ENCODE results near the gene UBN1. TPM values are rescaled to one million over a fixed set of nuclear protein-coding genes. Genes with fewer than 3 reads are reported as not detected.

UBN1 gene
- total RNA-seq, 4 donors from 2014 or later: 22.8 to 46.2 (median 28.0) TPM

- WGBS, 2 donors (ENCODE audit: low coverage in 1 of 2): 71 to 89% methylated on average over 3 to 13 of the region's 13 CpGs
- no peak overlapping the region for H3K27ac ChIP-seq
- H3K36me3 ChIP-seq: peaks cover 3 to 100% of the 10 kb centered on the region in 2 donors
- H3K9me3 ChIP-seq: no peaks in the 10 kb centered on the region
- TF ChIP-seq POLR2A (IDR thresholded peaks at IDR 0.05) (no peak), POLR2AphosphoS5 (IDR thresholded peaks at IDR 0.05) (no peak), CTCF (IDR thresholded peaks at IDR 0.05) (no peak), EP300 (IDR thresholded peaks at IDR 0.05) (no peak)
- ATAC-seq: no peak
- no peaks in the 10 kb centered on the region for H3K27me3 ChIP-seq
- H3K4me3 ChIP-seq: no peak overlapping the region
- peaks cover 0 to 9% (median 0%) of the 10 kb centered on the region in 3 donors for H3K4me1 ChIP-seq
Measured at GRCh38 chr16:4837733-4838501, 9.4 kb upstream of the UBN1 start.

GRCh38 chr16:4839942-4840341 lies 7.3 kb upstream of the UBN1 start:
- TF ChIP-seq CTCF (IDR thresholded peaks at IDR 0.05) (no peak), EP300 (IDR thresholded peaks at IDR 0.05) (no peak), POLR2A (IDR thresholded peaks at IDR 0.05) (no peak), POLR2AphosphoS5 (IDR thresholded peaks at IDR 0.05) (no peak)
- no peaks in the 10 kb centered on the region for H3K9me3 ChIP-seq
- no peak for ATAC-seq
- WGBS, 2 donors (ENCODE audit: low coverage in 1 of 2): 86 to 88% methylated on average over 5 of the region's 5 CpGs
- peaks cover 3 to 100% of the 10 kb centered on the region in 2 donors for H3K36me3 ChIP-seq
- H3K4me3 ChIP-seq: no peak overlapping the region
- H3K27ac ChIP-seq: no peak overlapping the region
- no peaks in the 10 kb centered on the region for H3K27me3 ChIP-seq
- peaks cover 0 to 13% (median 0%) of the 10 kb centered on the region in 3 donors for H3K4me1 ChIP-seq

DNA sequence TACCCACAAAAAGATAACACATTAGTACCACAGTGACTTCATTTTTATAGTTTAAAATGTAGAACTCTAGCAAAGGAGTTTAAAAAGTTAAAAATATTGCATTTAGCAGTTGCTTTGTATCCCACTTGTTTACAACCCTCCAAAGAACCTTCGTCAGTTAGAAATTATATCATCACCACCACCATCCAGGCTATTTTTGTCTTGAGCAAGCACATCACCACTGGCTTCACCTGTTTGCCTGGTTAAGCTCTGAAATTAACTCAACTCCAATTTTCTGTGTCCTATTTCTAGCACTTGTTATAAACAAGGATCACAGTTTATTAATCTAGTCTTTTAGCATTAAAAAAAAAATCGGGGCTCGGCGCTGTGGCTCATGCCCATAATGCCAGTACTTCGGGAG lies 6.3 kb upstream of the UBN1 start:
- TF ChIP-seq CTCF (IDR thresholded peaks at IDR 0.05): no peak
- no peak for TF ChIP-seq EP300 (IDR thresholded peaks at IDR 0.05)
- TF ChIP-seq POLR2A (IDR thresholded peaks at IDR 0.05): no peak
- no peak for TF ChIP-seq POLR2AphosphoS5 (IDR thresholded peaks at IDR 0.05)
- peaks cover 3 to 23% (median 8%) of the 10 kb centered on the region in 3 donors for H3K4me1 ChIP-seq
- 36% methylated on average over 2 of the region's 5 CpGs; no CpG with 5 or more reads in 1 of the 2 donors for WGBS, 2 donors (ENCODE audit: low coverage in 1 of 2)
- no peak for ATAC-seq
- no peaks in the 10 kb centered on the region for H3K27me3 ChIP-seq
- no peak overlapping the region for H3K4me3 ChIP-seq
- H3K36me3 ChIP-seq: peaks cover 3 to 97% of the 10 kb centered on the region in 2 donors
- H3K27ac ChIP-seq: no peak overlapping the region
- H3K9me3 ChIP-seq: no peaks in the 10 kb centered on the region

- no peaks in the 10 kb centered on the region for H3K27me3 ChIP-seq
- peak overlapping the region; percentile 90 to 99 (median 98) for H3K27ac ChIP-seq
- H3K4me1 ChIP-seq: peaks cover 5 to 58% (median 30%) of the 10 kb centered on the region in 3 donors
- peak in 1 of 2 donors; percentile 12 for TF ChIP-seq POLR2A (IDR thresholded peaks at IDR 0.05)
- no peak for TF ChIP-seq CTCF (IDR thresholded peaks at IDR 0.05)
- TF ChIP-seq POLR2AphosphoS5 (IDR thresholded peaks at IDR 0.05): peak; percentile 25
- no peak for TF ChIP-seq EP300 (IDR thresholded peaks at IDR 0.05)
- H3K36me3 ChIP-seq: peaks cover 0 to 42% of the 10 kb centered on the region in 2 donors
- no peaks in the 10 kb centered on the region for H3K9me3 ChIP-seq
- H3K4me3 ChIP-seq: peak overlapping the region; percentile 74 to 85
- ATAC-seq: no peak
- 0% methylated on average over 1 to 10 of the region's 27 CpGs for WGBS, 2 donors (ENCODE audit: low coverage in 1 of 2)
Measured at GRCh38 chr16:4846503-4846900, 779 bp upstream of the UBN1 start.
